Pancreas (tissue), 10 donors: ENCODE measurements around the gene KCNH1. TPM values are rescaled to one million over a fixed set of nuclear protein-coding genes. Genes with fewer than 3 reads are reported as not detected.

Experiments used
- ATAC-seq, 4 donors: fragments of 200-7000 bp; cut with Tn5 transposase; one replicate each; pipeline versions ENCODE4 v1.8.0 to v1.9.1; 2020; ENCODE audit warnings: mild to moderate bottlenecking in 4 of 4, moderate library complexity in 4 of 4
- DNase-seq, 6 donors: peaks; one replicate each; pipeline ENCODE4 v3.0.0-alpha.2; 2020
- FAIRE-seq: peaks from 2 replicates; lab custom pipeline; 2012; peaks lifted over from hg19 to GRCh38; lab: Jason Lieb, UNC
- H3K27ac ChIP-seq, 4 donors: fragments of 200-600 bp; sonication (generic); 1 replicate in 3 of 4; 2 replicates in 1 of 4; pipeline versions ENCODE4 v1.5.0 to v1.8.0; 2020
- H3K27me3 ChIP-seq, 4 donors: fragments of 200-600 bp; one replicate each; pipeline ENCODE4 v1.8.0; 2021
- H3K36me3 ChIP-seq, 3 donors: fragments of 200-600 bp; sonication (generic) in 1 of 3; one replicate each; pipeline versions ENCODE4 v1.5.0 to v1.8.0; 2020 to 2021
- H3K4me1 ChIP-seq, 3 donors: fragments of 200-600 bp; one replicate each; pipeline ENCODE4 v1.8.0; 2021
- H3K4me3 ChIP-seq, 4 donors: fragments of 200-600 bp; sonication (generic) in 2 of 4; one replicate each; pipeline versions ENCODE4 v1.5.0 to v1.8.0; 2020 to 2021
- H3K9me3 ChIP-seq, 4 donors: fragments of 200-600 bp; one replicate each; pipeline ENCODE4 v1.8.0; 2021
- CTCF ChIP-seq, 4 donors: fragments of 200-600 bp; sonication (generic) in 3 of 4; IDR thresholded peaks; one replicate each; pipeline versions ENCODE4 v1.5.0 to v1.8.0; 2021; ENCODE audit warnings: antibody characterized with exemption in 4 of 4
- intact Hi-C, 3 donors: fragments of 100-400 bp; cut with DNase I; formaldehyde crosslinking; loops; one replicate each; pipeline versions ENCODE4 v1.11.1 to v1.14.2; 2022
- polyA plus RNA-seq, 2 donors: library from polyadenylated mRNA; stranded (reverse); fragments of 200-250 nt; gene quantifications; one replicate each; pipeline ENCODE4 v1.2.3, GENCODE V29; 2013
- total RNA-seq, 6 donors: library from RNA; stranded (reverse); fragmentation: NEBNext Ultra II Directional in 4 of 6; extraction: Animal tissue kit (Norgen Biotek cat#: 25700) in 4 of 6; gene quantifications; one replicate each; pipeline versions ENCODE4 v1.2.1 to v1.2.4, GENCODE V29; 2021 to 2023
- donor health status: healthy with polysubstance abuse.
- donor health status: DM: no; HTN: no; CAD: no; lungs with moderate emphysema.
- donor health status: DM: no; HTN: no; CAD: no.
- donor health status: control.
- donor health status: control.
- donor health status: Bipolar disorder and iron deficiency.
- donor health status: DM: yes; HTN: yes; CAD: no.
- donor health status: DM: no; HTN: no; CAD: no.
- donor health status: DM: no; HTN: no; CAD: no.
- donor health status: DM: yes; HTN: yes; CAD: no.

KCNH1 gene
- total and polyA plus RNA-seq, 8 donors: 0.24 to 0.61 (median 0.36) TPM

GRCh38 chr1:210627755-210628154 is 506.2 kb downstream of the KCNH1 start:
- TF ChIP-seq CTCF (IDR thresholded peaks at IDR 0.05): no peak
- H3K36me3 ChIP-seq: no peaks in the 10 kb centered on the region
- H3K4me1 ChIP-seq: no peaks in the 10 kb centered on the region
- no peaks in the 10 kb centered on the region for H3K27me3 ChIP-seq
- DNase-seq (no peak), ATAC-seq (no peak), FAIRE-seq (no peak)
- H3K4me3 ChIP-seq: no peak overlapping the region
- H3K9me3 ChIP-seq: no peaks in the 10 kb centered on the region
- intact Hi-C loops: no loop called here
- H3K27ac ChIP-seq: no peak overlapping the region

Other genes with a start within 250 kb of the KCNH1 start
- gene RCOR3, start 125.2 kb upstream of the KCNH1 start, total RNA-seq: 10 to 100 TPM; 19.0 to 34.6 (median 25.5) TPM
- 10 to 100 TPM; 23.1 to 28.8 TPM for gene RCOR3, start 125.2 kb upstream of the KCNH1 start, polyA plus RNA-seq
- 10 to 100 TPM; 14.5 to 26.1 (median 21.3) TPM for gene TRAF5, start 192.7 kb upstream of the KCNH1 start, total RNA-seq
- 10 to 100 TPM; 23.8 to 26.6 TPM for gene TRAF5, start 192.7 kb upstream of the KCNH1 start, polyA plus RNA-seq